ENCODE measurements around the gene SPRR1A. TPM values are rescaled to one million over a fixed set of nuclear protein-coding genes. Genes with fewer than 3 reads are reported as not detected.

Gene SPRR1A
- polyA plus RNA-seq, 1 donor (not counting 4 experiments of a cell fraction or from before 2014, with no cell fraction given): 18.0 TPM

GRCh38 chr1:152986578-152986977 is 2.7 kb downstream of the SPRR1A start:
- Histone ChIP-seq H3K4me2 (ENCODE audit: control insufficient read depth, extremely low read depth, insufficient read depth, low read depth, low read length) (no peak overlapping the region), H3K27ac (ENCODE audit: control insufficient read depth, insufficient read depth, low read length) (no peak overlapping the region), H3K4me3 (ENCODE audit: control insufficient read depth in 2 of 3, extremely low read depth in 1 of 3, insufficient read depth in 2 of 3, low read depth in 1 of 3, low read length in 3 of 3) (no peak overlapping the region), H3K9ac (ENCODE audit: control insufficient read depth, extremely low read depth, insufficient read depth, low read length) (no peak overlapping the region), H3K36me3 (ENCODE audit: control insufficient read depth in 2 of 2, extremely low read depth in 1 of 2, insufficient read depth in 2 of 2, low read length in 2 of 2) (no peaks in the 10 kb centered on the region), H3K9me1 (ENCODE audit: control insufficient read depth, extremely low read depth, insufficient read depth, low read length) (no peaks in the 10 kb centered on the region), H4K20me1 (ENCODE audit: control insufficient read depth, extremely low read depth, insufficient read depth, low read length) (no peaks in the 10 kb centered on the region), H3K79me2 (ENCODE audit: control insufficient read depth, insufficient read depth, low read length) (no peaks in the 10 kb centered on the region), H3K4me1 (ENCODE audit: control insufficient read depth, extremely low read depth, insufficient read depth, low read length) (peaks cover 4% of the 10 kb centered on the region), H3K27me3 (ENCODE audit: control insufficient read depth, extremely low read depth, insufficient read depth, low read length) (no peaks in the 10 kb centered on the region), H2AFZ (ENCODE audit: control insufficient read depth, low read length) (no peak overlapping the region), H3K9me3 (ENCODE audit: control insufficient read depth, low read depth, low read length) (no peaks in the 10 kb centered on the region)
- no peak for FAIRE-seq
- dilution Hi-C loops (cut with MboI; ENCODE audit: extremely low pct_ligation_motif_present, low sequenced_read_pairs): no loop called here
- TF ChIP-seq EZH2 (IDR thresholded peaks at IDR 0.05; ENCODE audit: low read length): no peak
- TF ChIP-seq, protein P1, sequence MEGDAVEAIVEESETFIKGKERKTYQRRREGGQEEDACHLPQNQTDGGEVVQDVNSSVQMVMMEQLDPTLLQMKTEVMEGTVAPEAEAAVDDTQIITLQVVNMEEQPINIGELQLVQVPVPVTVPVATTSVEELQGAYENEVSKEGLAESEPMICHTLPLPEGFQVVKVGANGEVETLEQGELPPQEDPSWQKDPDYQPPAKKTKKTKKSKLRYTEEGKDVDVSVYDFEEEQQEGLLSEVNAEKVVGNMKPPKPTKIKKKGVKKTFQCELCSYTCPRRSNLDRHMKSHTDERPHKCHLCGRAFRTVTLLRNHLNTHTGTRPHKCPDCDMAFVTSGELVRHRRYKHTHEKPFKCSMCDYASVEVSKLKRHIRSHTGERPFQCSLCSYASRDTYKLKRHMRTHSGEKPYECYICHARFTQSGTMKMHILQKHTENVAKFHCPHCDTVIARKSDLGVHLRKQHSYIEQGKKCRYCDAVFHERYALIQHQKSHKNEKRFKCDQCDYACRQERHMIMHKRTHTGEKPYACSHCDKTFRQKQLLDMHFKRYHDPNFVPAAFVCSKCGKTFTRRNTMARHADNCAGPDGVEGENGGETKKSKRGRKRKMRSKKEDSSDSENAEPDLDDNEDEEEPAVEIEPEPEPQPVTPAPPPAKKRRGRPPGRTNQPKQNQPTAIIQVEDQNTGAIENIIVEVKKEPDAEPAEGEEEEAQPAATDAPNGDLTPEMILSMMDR (optimal IDR thresholded peaks at IDR 0.05 in 1 of 3, IDR thresholded peaks at IDR 0.05 in 1 of 3, conservative IDR thresholded peaks at IDR 0.05 in 1 of 3; ENCODE audit: extremely low read depth in 1 of 3, insufficient read depth in 2 of 3, low read length in 3 of 3): no peak
- DNase-seq (ENCODE audit: low read depth, low spot score): no peak

GRCh38 chr1:152993186-152993585 is 9.3 kb downstream of the SPRR1A start:
- no peak for TF ChIP-seq EZH2 (IDR thresholded peaks at IDR 0.05; ENCODE audit: low read length)
- TF ChIP-seq, protein P1 (optimal IDR thresholded peaks at IDR 0.05 in 1 of 3, IDR thresholded peaks at IDR 0.05 in 1 of 3, conservative IDR thresholded peaks at IDR 0.05 in 1 of 3; ENCODE audit: extremely low read depth in 1 of 3, insufficient read depth in 2 of 3, low read length in 3 of 3): no peak
- Histone ChIP-seq H4K20me1 (ENCODE audit: control insufficient read depth, extremely low read depth, insufficient read depth, low read length) (no peaks in the 10 kb centered on the region), H2AFZ (ENCODE audit: control insufficient read depth, low read length) (no peak overlapping the region), H3K4me1 (ENCODE audit: control insufficient read depth, extremely low read depth, insufficient read depth, low read length) (no peaks in the 10 kb centered on the region), H3K9me1 (ENCODE audit: control insufficient read depth, extremely low read depth, insufficient read depth, low read length) (no peaks in the 10 kb centered on the region), H3K4me3 (ENCODE audit: control insufficient read depth in 2 of 3, extremely low read depth in 1 of 3, insufficient read depth in 2 of 3, low read depth in 1 of 3, low read length in 3 of 3) (no peak overlapping the region), H3K27me3 (ENCODE audit: control insufficient read depth, extremely low read depth, insufficient read depth, low read length) (no peaks in the 10 kb centered on the region), H3K9ac (ENCODE audit: control insufficient read depth, extremely low read depth, insufficient read depth, low read length) (no peak overlapping the region), H3K79me2 (ENCODE audit: control insufficient read depth, insufficient read depth, low read length) (no peaks in the 10 kb centered on the region), H3K9me3 (ENCODE audit: control insufficient read depth, low read depth, low read length) (no peaks in the 10 kb centered on the region), H3K36me3 (ENCODE audit: control insufficient read depth in 2 of 2, extremely low read depth in 1 of 2, insufficient read depth in 2 of 2, low read length in 2 of 2) (no peaks in the 10 kb centered on the region), H3K4me2 (ENCODE audit: control insufficient read depth, extremely low read depth, insufficient read depth, low read depth, low read length) (no peak overlapping the region), H3K27ac (ENCODE audit: control insufficient read depth, insufficient read depth, low read length) (no peak overlapping the region)
- FAIRE-seq (no peak), DNase-seq (ENCODE audit: low read depth, low spot score) (no peak)
- dilution Hi-C loops (cut with MboI; ENCODE audit: extremely low pct_ligation_motif_present, low sequenced_read_pairs): no loop called here

All from keratinocyte (primary cell).